ENCODE results near the gene CRIP2. TPM values are rescaled to one million over a fixed set of nuclear protein-coding genes. Genes with fewer than 3 reads are reported as not detected.

Gene CRIP2
- polyA plus RNA-seq, 1 donor: 234 TPM

- no peak for DNase-seq (ENCODE audit: low read depth)
Observed at GRCh38 chr14:105498430-105499255, 24.0 kb downstream of the CRIP2 start.

GRCh38 chr14:105499256-105500035 is 24.8 kb downstream of the CRIP2 start:
- DNase-seq (ENCODE audit: low read depth): no peak

GRCh38 chr14:105500036-105500725 is 25.6 kb downstream of the CRIP2 start:
- DNase-seq (ENCODE audit: low read depth): no peak

- no peak for DNase-seq (ENCODE audit: low read depth)
Observed at GRCh38 chr14:105500726-105501101, 26.1 kb downstream of the CRIP2 start.

- DNase-seq (ENCODE audit: low read depth): no peak
Observed at GRCh38 chr14:105501504-105502291, 27.1 kb downstream of the CRIP2 start.

GRCh38 chr14:105502446-105503295 is 28.1 kb downstream of the CRIP2 start:
- no peak for DNase-seq (ENCODE audit: low read depth)

GRCh38 chr14:105503296-105503640 is 28.6 kb downstream of the CRIP2 start:
- no peak for DNase-seq (ENCODE audit: low read depth)

- DNase-seq (ENCODE audit: low read depth): no peak
Observed at GRCh38 chr14:105503935-105504692, 29.5 kb downstream of the CRIP2 start.

- DNase-seq (ENCODE audit: low read depth): no peak
Observed at GRCh38 chr14:105505101-105505500, 30.5 kb downstream of the CRIP2 start.

GRCh38 chr14:105507247-105507646 is 32.6 kb downstream of the CRIP2 start:
- no peak for DNase-seq (ENCODE audit: low read depth)

- no peak for DNase-seq (ENCODE audit: low read depth)
Observed at GRCh38 chr14:105508069-105508468, 33.4 kb downstream of the CRIP2 start.

GRCh38 chr14:105508601-105509000 is 34.0 kb downstream of the CRIP2 start:
- no peak for DNase-seq (ENCODE audit: low read depth)

GRCh38 chr14:105517096-105517495 is 42.5 kb downstream of the CRIP2 start:
- no peak for DNase-seq (ENCODE audit: low read depth)

- DNase-seq (ENCODE audit: low read depth): no peak
Observed at GRCh38 chr14:105519946-105520698, 45.5 kb downstream of the CRIP2 start.

GRCh38 chr14:105525326-105525725 is 50.7 kb downstream of the CRIP2 start:
- DNase-seq (ENCODE audit: low read depth): no peak

- no peak for DNase-seq (ENCODE audit: low read depth)
Observed at GRCh38 chr14:105525861-105526775, 51.5 kb downstream of the CRIP2 start, which contains the start of gene TMEM121. Gene TMEM121, plus strand, starts transcription at chr14:105526583. Its CDS starts 2,252 bp downstream, at chr14:105528835.

GRCh38 chr14:105526776-105527380 is 52.3 kb downstream of the CRIP2 start:
- DNase-seq (ENCODE audit: low read depth): no peak
